Central memory CD8-positive, alpha-beta T cell (primary cell): ENCODE results near the gene FGFBP1.

ENCODE experiments used
- ATAC-seq: fragments of 150-1000 bp; cut with Tn5 transposase; replicated peaks from 2 replicates; pipeline ENCODE4 v1.10.0; 2022; ENCODE audit warnings: mild to moderate bottlenecking, moderate FRiP score, moderate number of reproducible peaks; ENCODE audit not compliant: poor library complexity, severe bottlenecking; ENCODE audit errors: extremely low read depth
- DNase-seq, 2 donors: peaks; one replicate each; pipeline ENCODE4 v3.0.0; 2021; ENCODE audit warnings: low spot score in 2 of 2
- H3K27ac Mint-ChIP-seq: one replicate; pipeline ENCODE4 v1.8.0; 2022; ENCODE audit warnings: low read depth, mild to moderate bottlenecking, moderate library complexity, mixed read lengths
- H3K27me3 Mint-ChIP-seq: one replicate; pipeline ENCODE4 v1.8.0; 2022; ENCODE audit warnings: mixed read lengths
- H3K36me3 Mint-ChIP-seq: one replicate; pipeline ENCODE4 v1.8.0; 2022; ENCODE audit warnings: mild to moderate bottlenecking, moderate library complexity, mixed read lengths; ENCODE audit not compliant: insufficient read depth
- H3K4me1 Mint-ChIP-seq: one replicate; pipeline ENCODE4 v1.8.0; 2022; ENCODE audit warnings: mixed read lengths
- H3K4me3 Mint-ChIP-seq: one replicate; pipeline ENCODE4 v1.8.0; 2022; ENCODE audit warnings: mild to moderate bottlenecking, moderate library complexity, mixed read lengths
- H3K9me3 Mint-ChIP-seq: one replicate; pipeline ENCODE4 v1.8.0; 2022; ENCODE audit warnings: mixed read lengths

Gene FGFBP1

GRCh38 chr4:15935504-15936402 lies 2.8 kb downstream of the FGFBP1 start:
- Mint-ChIP-seq H3K27me3 (peaks cover 57% of the 10 kb centered on the region), H3K4me1 (no peaks in the 10 kb centered on the region), H3K4me3 (no peak overlapping the region), H3K27ac (no peak overlapping the region), H3K9me3 (no peaks in the 10 kb centered on the region), H3K36me3 (peaks cover 2% of the 10 kb centered on the region)
- DNase-seq (no peak), ATAC-seq (no peak)

GRCh38 chr4:15934259-15934658 lies 4.3 kb downstream of the FGFBP1 start:
- peaks cover 2% of the 10 kb centered on the region for H3K36me3 Mint-ChIP-seq
- ATAC-seq (no peak), DNase-seq (no peak)
- no peaks in the 10 kb centered on the region for H3K4me1 Mint-ChIP-seq
- no peak overlapping the region for H3K27ac Mint-ChIP-seq
- no peaks in the 10 kb centered on the region for H3K9me3 Mint-ChIP-seq
- H3K27me3 Mint-ChIP-seq, result peaks cover 68% of the 10 kb centered on the region
- no peak overlapping the region for H3K4me3 Mint-ChIP-seq

GRCh38 chr4:15931451-15932210 lies 6.9 kb downstream of the FGFBP1 start:
- Mint-ChIP-seq H3K27me3 (peaks cover 62% of the 10 kb centered on the region), H3K27ac (no peak overlapping the region), H3K4me3 (no peak overlapping the region), H3K36me3 (peaks cover 2% of the 10 kb centered on the region), H3K4me1 (no peaks in the 10 kb centered on the region), H3K9me3 (no peaks in the 10 kb centered on the region)
- DNase-seq, result no peak
- no peak for ATAC-seq

- H3K4me1 Mint-ChIP-seq, result no peaks in the 10 kb centered on the region
- no peak for DNase-seq
- ATAC-seq, result no peak
- H3K36me3 Mint-ChIP-seq, result no peaks in the 10 kb centered on the region
- H3K27me3 Mint-ChIP-seq, result peaks cover 56% of the 10 kb centered on the region
- no peaks in the 10 kb centered on the region for H3K9me3 Mint-ChIP-seq
- no peak overlapping the region for H3K27ac Mint-ChIP-seq
- no peak overlapping the region for H3K4me3 Mint-ChIP-seq
Measured at GRCh38 chr4:15930314-15930713, 8.2 kb downstream of the FGFBP1 start.

GRCh38 chr4:15929540-15929939 lies 9.0 kb downstream of the FGFBP1 start:
- ATAC-seq (no peak), DNase-seq (no peak)
- no peak overlapping the region for H3K27ac Mint-ChIP-seq
- no peaks in the 10 kb centered on the region for H3K4me1 Mint-ChIP-seq
- H3K27me3 Mint-ChIP-seq, result peaks cover 51% of the 10 kb centered on the region
- no peak overlapping the region for H3K4me3 Mint-ChIP-seq
- H3K9me3 Mint-ChIP-seq, result no peaks in the 10 kb centered on the region
- no peaks in the 10 kb centered on the region for H3K36me3 Mint-ChIP-seq

- H3K4me3 Mint-ChIP-seq, result no peak overlapping the region
- ATAC-seq (no peak), DNase-seq (no peak)
- no peaks in the 10 kb centered on the region for H3K36me3 Mint-ChIP-seq
- peaks cover 51% of the 10 kb centered on the region for H3K27me3 Mint-ChIP-seq
- H3K4me1 Mint-ChIP-seq, result no peaks in the 10 kb centered on the region
- H3K9me3 Mint-ChIP-seq, result no peaks in the 10 kb centered on the region
- no peak overlapping the region for H3K27ac Mint-ChIP-seq
Measured at GRCh38 chr4:15928883-15929282, 9.7 kb downstream of the FGFBP1 start.

- H3K4me3 Mint-ChIP-seq, result no peak overlapping the region
- H3K4me1 Mint-ChIP-seq, result no peaks in the 10 kb centered on the region
Measured at GRCh38 chr4:15926486-15926885, 12.1 kb downstream of the FGFBP1 start.

GRCh38 chr4:15925830-15926229 lies 12.7 kb downstream of the FGFBP1 start:
- Mint-ChIP-seq H3K27ac (no peak overlapping the region), H3K9me3 (no peaks in the 10 kb centered on the region), H3K27me3 (peaks cover 21% of the 10 kb centered on the region), H3K4me3 (no peak overlapping the region), H3K4me1 (no peaks in the 10 kb centered on the region), H3K36me3 (no peaks in the 10 kb centered on the region)
- no peak for ATAC-seq
- no peak for DNase-seq

More at GRCh38 chr4:15926486-15926885, 12.1 kb downstream of the FGFBP1 start:
- no peaks in the 10 kb centered on the region for H3K9me3 Mint-ChIP-seq
- H3K36me3 Mint-ChIP-seq, result no peaks in the 10 kb centered on the region
- no peak for DNase-seq
- peaks cover 27% of the 10 kb centered on the region for H3K27me3 Mint-ChIP-seq
- H3K27ac Mint-ChIP-seq, result no peak overlapping the region
- no peak for ATAC-seq

- H3K27ac Mint-ChIP-seq, result no peak overlapping the region
- no peaks in the 10 kb centered on the region for H3K36me3 Mint-ChIP-seq
- ATAC-seq (no peak), DNase-seq (no peak)
- H3K9me3 Mint-ChIP-seq, result no peaks in the 10 kb centered on the region
- H3K27me3 Mint-ChIP-seq, result peaks cover 31% of the 10 kb centered on the region
- no peaks in the 10 kb centered on the region for H3K4me1 Mint-ChIP-seq
- no peak overlapping the region for H3K4me3 Mint-ChIP-seq
Measured at GRCh38 chr4:15921592-15921932, 17.0 kb downstream of the FGFBP1 start.

- H3K4me1 Mint-ChIP-seq, result no peaks in the 10 kb centered on the region
- no peaks in the 10 kb centered on the region for H3K9me3 Mint-ChIP-seq
- no peak overlapping the region for H3K4me3 Mint-ChIP-seq
- DNase-seq (no peak), ATAC-seq (no peak)
- H3K27ac Mint-ChIP-seq, result no peak overlapping the region
- peaks cover 31% of the 10 kb centered on the region for H3K27me3 Mint-ChIP-seq
- H3K36me3 Mint-ChIP-seq, result no peaks in the 10 kb centered on the region
Measured at GRCh38 chr4:15920723-15921591, 17.6 kb downstream of the FGFBP1 start.

- Mint-ChIP-seq H3K27ac (no peak overlapping the region), H3K36me3 (no peaks in the 10 kb centered on the region), H3K4me3 (no peak overlapping the region), H3K9me3 (no peaks in the 10 kb centered on the region), H3K27me3 (peaks cover 31% of the 10 kb centered on the region), H3K4me1 (no peaks in the 10 kb centered on the region)
- DNase-seq (no peak), ATAC-seq (no peak)
Measured at GRCh38 chr4:15918484-15919129, 19.9 kb downstream of the FGFBP1 start.

GRCh38 chr4:15917297-15917696 lies 21.2 kb downstream of the FGFBP1 start:
- Mint-ChIP-seq H3K27ac (no peak overlapping the region), H3K27me3 (peaks cover 31% of the 10 kb centered on the region), H3K4me3 (no peak overlapping the region), H3K9me3 (no peaks in the 10 kb centered on the region), H3K4me1 (no peaks in the 10 kb centered on the region), H3K36me3 (no peaks in the 10 kb centered on the region)
- DNase-seq (no peak), ATAC-seq (no peak)
